ENCODE measurements around the gene WNT7A.

DNA sequence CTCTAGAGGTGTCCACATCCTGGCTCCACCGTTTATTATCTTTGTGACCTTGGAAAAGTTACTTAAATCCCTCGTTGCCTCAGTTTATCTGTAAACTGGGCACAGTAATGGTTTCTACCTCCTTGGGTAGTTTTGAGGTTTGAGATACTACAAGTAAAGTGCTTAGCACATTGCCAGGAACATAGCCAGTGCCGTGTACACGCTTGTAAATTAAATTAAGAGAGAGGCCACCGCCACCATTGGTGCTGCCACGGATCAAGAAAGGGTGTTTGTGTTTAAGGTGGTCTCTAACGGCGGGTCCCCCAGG, 5.8 kb upstream of the WNT7A start:
- TF ChIP-seq POLR2AphosphoS5 (IDR thresholded peaks at IDR 0.05; ENCODE audit: low read depth, low read length) (no peak), TAF1 (IDR thresholded peaks at IDR 0.05; ENCODE audit: borderline replicate concordance, insufficient read depth, low read length) (no peak)
- TF ChIP-seq, protein P1, sequence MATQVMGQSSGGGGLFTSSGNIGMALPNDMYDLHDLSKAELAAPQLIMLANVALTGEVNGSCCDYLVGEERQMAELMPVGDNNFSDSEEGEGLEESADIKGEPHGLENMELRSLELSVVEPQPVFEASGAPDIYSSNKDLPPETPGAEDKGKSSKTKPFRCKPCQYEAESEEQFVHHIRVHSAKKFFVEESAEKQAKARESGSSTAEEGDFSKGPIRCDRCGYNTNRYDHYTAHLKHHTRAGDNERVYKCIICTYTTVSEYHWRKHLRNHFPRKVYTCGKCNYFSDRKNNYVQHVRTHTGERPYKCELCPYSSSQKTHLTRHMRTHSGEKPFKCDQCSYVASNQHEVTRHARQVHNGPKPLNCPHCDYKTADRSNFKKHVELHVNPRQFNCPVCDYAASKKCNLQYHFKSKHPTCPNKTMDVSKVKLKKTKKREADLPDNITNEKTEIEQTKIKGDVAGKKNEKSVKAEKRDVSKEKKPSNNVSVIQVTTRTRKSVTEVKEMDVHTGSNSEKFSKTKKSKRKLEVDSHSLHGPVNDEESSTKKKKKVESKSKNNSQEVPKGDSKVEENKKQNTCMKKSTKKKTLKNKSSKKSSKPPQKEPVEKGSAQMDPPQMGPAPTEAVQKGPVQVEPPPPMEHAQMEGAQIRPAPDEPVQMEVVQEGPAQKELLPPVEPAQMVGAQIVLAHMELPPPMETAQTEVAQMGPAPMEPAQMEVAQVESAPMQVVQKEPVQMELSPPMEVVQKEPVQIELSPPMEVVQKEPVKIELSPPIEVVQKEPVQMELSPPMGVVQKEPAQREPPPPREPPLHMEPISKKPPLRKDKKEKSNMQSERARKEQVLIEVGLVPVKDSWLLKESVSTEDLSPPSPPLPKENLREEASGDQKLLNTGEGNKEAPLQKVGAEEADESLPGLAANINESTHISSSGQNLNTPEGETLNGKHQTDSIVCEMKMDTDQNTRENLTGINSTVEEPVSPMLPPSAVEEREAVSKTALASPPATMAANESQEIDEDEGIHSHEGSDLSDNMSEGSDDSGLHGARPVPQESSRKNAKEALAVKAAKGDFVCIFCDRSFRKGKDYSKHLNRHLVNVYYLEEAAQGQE (IDR thresholded peaks at IDR 0.05; ENCODE audit: insufficient read depth in 1 of 2, low read depth in 2 of 2, low read length in 2 of 2): no peak

All from PFSK-1 (cell line).